ENCODE measurements around the gene LANCL3.

LANCL3 gene

DNA sequence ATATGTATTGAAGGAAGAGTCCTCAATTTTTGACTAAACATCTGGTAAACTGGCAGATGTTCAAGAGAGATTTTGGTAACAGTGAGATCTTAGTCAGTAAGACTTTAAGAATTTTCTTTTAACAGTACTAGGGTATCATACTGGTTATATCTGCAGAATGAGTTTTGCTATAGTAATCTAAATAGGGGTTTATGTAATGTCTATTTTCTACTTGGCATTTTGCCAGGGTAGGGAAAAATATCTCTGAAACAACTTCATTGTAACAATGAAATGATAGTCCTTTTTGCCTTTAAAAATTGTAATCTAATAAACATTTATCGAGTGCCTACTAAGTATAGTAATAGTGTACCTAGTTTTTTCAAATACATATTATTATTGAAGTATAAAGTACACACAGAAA, 146.2 kb downstream of the LANCL3 start:
- ChIA-PET CTCF (no interaction called here), POLR2A (no interaction called here)
- no peak for DNase-seq (ENCODE audit: extremely low spot score)
- no peak for TF ChIP-seq CTCF (IDR thresholded peaks at IDR 0.05; ENCODE audit: control extremely low read depth, extremely low read depth, low read depth, missing control alignments)

GRCh38 chrX:37722595-37722994, 151.1 kb downstream of the LANCL3 start:
- TF ChIP-seq CTCF (IDR thresholded peaks at IDR 0.05; ENCODE audit: control extremely low read depth, extremely low read depth, low read depth, missing control alignments), result no peak
- ChIA-PET CTCF (no interaction called here), POLR2A (no interaction called here)
- DNase-seq (ENCODE audit: extremely low spot score), result no peak

GRCh38 chrX:37726346-37726745, 154.9 kb downstream of the LANCL3 start:
- TF ChIP-seq CTCF (IDR thresholded peaks at IDR 0.05; ENCODE audit: control extremely low read depth, extremely low read depth, low read depth, missing control alignments), result no peak
- ChIA-PET CTCF (interaction anchor here (1.6 kb wide), 1 partner anchor 15 kb away, joined by 3 read pairs; no protein-coding TSS in a partner anchor), POLR2A (no interaction called here)
- DNase-seq (ENCODE audit: extremely low spot score), result no peak
